Effector CD8-positive, alpha-beta T cell (primary cell): ENCODE results near the gene DENND1B.
"Not testable (repeated sequence)": the region's sequence is repeated elsewhere in the genome, so short reads cannot be mapped to it uniquely, and the experiment has no call there.

ENCODE experiments used
- DNase-seq: peaks from one replicate; lab custom pipeline; 2025; lab: John Stamatoyannopoulos, UW

The DENND1B gene

DNA sequence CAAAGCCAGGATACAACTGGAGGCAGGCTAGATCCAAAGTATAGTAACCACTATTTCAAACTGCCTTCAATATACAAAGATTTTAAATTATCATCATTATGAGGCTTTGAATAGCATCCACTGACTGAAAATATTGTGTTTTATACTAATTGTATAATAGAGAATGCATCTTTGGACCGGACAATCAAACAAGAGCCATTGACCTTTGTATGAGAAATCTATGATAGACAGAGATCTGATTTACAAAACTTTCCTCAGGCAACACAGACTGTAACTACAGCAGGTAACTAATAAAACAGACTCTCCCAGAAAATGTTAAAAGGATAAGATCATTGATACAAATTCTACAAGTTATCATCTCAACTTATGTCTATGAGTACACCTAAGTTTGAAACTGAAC lies 152.9 kb downstream of the DENND1B start:
- no peak for DNase-seq

- no peak for DNase-seq
These were observed 153.5 kb downstream of the DENND1B start for GRCh38 chr1:197621761-197622160.

DNA sequence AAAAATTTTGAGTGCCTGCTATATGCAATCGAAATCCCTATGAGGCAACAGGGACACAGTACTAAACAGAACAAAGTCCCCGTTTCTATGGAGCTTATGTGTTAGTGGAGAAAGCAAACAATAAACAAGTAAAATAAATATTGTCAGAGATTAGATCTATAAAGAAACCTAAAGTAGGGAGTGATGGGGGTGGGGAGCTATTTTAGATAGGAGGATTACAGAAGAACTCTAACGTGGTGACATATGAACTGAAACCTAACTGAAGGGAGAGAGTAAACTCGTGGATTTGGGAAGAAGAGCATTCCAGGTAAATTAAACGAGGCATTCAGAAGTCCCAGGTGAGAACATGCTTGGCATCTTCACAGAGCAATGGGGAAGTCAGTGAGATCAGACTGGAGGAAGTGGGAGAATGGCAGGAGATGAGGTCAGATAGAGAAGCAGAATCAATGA lies 154.5 kb downstream of the DENND1B start:
- DNase-seq: no peak

DNA sequence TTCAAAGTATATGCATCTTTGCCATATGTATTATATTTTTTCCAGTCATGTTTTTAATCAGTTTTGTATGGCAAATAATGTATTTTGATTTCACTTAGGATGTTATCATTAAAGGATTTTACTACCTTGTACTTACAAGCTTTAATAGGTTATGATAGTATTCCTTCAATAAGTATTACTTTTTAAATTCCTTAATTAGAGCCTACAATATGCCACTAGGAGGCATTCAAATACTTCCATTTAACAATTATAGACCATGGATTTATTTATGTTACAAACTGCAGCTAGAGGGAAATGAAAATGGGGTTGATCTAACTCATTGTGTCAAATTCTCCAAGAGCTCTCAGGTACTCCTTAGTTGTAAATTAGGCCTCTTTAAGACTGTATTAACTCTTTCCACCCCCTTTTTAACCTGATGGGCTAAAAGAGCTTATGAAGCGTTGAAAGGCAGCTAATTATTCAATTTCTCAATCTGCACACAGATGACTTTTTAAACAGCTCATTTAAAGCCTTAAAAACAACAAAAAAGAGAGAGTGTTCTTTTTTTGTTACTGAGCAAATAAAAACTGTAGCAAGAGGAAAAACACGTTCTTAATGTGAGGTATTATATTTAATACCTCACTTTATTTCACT lies 156.2 kb downstream of the DENND1B start:
- DNase-seq: no peak

- DNase-seq: no peak
These were observed 157.2 kb downstream of the DENND1B start for GRCh38 chr1:197618061-197618460.

GRCh38 chr1:197615693-197616011 lies 159.6 kb downstream of the DENND1B start:
- DNase-seq: no peak

- DNase-seq: no peak
These were observed 160.2 kb downstream of the DENND1B start for GRCh38 chr1:197614916-197615692.

DNA sequence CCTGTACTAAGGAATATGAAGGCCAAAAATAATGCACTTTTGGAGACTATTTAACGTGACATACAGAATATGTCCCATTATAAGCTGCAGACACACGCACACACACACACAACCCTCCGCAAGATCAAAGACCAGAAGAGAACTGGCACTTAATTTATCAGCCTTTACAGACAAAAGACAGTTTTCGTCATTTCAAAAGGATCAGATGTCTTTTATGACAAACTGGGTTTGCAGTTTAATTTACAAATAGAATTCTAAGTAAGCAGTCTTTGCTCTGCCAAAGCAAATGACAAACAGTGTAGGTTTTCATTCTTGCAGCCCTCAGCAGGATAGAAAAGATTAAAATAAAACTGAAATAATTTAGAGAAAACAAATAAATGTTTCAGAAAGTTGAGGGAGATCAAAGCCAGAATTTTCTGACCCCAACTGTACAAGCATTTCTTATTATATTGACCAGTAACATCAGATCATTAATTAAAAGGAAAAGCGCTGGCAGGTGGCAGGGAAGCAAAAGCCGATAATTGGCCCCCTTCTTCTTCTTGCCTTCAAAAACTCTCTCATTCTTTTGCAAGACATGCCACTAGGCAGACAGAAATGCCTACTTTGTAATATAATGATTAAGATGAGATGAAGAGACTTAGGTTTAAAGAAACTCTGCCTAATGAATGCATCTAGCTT lies 169.0 kb downstream of the DENND1B start:
- DNase-seq: no peak

DNA sequence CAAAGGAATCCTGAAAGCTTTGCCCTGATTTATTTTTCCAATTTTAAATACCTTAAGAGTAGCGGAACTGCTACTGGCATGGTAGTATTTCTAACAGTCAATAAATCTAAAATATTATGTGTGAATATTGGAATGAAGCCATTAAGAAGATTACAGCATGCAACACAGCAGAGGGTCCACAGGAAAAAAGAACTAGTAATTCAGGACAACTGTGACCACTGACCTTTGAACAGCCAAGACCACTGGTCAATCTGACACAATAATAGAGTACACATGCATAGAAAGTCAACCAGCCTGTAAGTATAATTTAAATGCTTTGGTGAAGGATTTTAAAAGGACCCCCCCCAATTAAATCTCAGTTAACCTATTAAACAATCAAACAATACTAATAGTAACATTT lies 171.0 kb downstream of the DENND1B start:
- no peak for DNase-seq

GRCh38 chr1:197600751-197601150 lies 174.5 kb downstream of the DENND1B start:
- no peak for DNase-seq

- DNase-seq: no peak
These were observed 175.5 kb downstream of the DENND1B start for GRCh38 chr1:197599789-197600188.

GRCh38 chr1:197598935-197599334 lies 176.3 kb downstream of the DENND1B start:
- DNase-seq: no peak

DNA sequence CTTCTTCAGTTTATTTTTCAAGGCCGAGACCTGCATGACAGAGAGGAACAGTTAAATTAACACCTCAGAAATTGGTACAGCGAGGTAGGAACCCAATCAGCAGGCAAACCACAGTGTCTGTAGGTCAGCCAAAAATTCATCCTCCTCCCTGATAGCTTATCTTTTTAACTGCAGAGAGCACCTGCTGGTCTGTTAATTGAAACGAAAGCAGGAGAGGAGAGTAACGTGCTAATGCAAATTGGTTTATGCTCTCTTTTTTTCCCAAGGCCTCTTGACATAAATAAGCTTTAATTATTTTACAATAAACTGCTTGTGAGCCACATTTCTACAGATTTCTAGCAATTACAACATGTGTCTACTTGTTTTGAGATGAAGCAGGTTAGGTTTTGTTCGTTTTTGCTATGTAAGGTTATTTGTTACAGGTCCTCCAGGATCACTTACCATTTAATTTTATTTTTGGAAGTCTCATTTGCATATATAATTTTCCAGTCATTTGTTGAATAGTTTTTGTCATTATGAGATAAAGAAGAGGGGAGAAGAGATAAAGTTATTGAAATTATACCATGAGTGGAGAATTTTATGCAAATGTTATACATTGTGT lies 179.9 kb downstream of the DENND1B start:
- no peak for DNase-seq

GRCh38 chr1:197590687-197591086 lies 184.6 kb downstream of the DENND1B start:
- no peak for DNase-seq

DNA sequence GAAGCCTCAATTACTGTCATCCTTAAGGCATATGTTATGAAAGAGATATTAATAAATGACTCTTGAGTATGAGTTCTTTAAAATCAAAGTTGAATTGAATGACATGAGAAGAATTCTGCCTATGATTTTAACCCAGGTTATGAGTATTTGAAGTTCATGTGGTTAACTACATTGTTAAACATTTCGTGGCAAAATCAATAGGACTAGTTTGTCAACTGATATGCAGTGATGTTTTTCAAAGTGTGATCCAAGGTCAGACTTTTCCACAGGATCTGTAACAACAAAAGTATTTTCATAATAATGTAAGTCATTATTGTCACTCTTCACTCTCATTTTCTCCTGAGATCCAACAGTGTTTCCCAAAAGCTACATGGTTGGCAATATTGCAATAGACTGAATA lies 189.5 kb downstream of the DENND1B start:
- DNase-seq: no peak

DNA sequence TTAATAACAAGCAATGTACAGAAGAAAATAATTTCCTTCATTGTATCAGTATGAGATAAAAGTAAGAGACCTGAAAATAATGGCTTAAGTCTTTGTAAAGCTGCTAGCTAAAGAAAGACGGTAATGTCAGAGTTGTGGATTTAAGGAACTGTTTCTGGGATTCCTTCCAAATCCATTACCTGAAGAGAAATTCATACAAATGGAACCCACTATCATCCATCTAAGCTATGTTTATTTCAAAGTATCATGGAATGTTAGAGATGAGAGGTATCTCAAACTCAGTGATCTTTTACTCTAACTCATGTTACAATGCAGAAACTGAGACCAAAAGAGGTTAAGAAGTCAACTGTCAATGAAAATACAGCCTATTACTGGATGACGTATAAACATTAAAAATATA lies 197.7 kb downstream of the DENND1B start:
- DNase-seq: no peak

DNA sequence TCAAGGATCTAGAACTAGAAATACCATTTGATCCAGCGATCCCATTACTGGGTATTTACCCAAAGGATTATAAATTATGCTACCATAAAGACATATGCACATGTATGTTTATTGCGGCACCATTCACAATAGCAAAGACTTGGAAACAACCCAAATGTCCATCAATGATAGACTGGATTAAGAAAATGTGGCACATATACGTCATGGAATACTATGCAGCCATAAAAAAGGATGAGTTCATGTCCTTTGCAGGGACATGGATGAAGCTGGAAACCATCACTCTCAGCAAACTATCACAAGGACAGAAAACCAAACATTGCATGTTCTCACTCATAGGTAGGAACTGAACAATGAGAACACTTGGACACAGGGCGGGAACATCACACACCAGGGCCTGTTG lies 199.7 kb downstream of the DENND1B start:
- DNase-seq: not testable (repeated sequence)

DNA sequence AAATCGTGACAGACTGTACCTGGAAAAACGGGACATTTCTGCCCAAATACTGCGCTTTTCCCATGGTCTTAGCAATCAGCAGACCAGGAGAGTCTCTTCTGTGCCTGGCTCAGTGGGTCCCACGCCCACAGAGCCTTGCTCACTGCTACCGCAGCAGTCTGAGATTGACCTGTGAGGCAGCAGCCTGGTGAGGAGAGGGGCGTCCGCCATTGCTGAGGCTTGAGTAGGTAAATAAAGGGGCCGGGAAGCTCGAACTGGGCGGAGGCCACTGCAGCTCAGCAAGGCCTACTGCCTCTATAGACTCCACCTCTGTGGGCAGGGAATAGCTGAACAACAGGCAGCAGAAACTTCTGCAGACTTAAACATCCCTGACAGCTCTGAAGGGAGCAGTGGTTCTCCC lies 203.1 kb downstream of the DENND1B start:
- DNase-seq: no peak

DNA sequence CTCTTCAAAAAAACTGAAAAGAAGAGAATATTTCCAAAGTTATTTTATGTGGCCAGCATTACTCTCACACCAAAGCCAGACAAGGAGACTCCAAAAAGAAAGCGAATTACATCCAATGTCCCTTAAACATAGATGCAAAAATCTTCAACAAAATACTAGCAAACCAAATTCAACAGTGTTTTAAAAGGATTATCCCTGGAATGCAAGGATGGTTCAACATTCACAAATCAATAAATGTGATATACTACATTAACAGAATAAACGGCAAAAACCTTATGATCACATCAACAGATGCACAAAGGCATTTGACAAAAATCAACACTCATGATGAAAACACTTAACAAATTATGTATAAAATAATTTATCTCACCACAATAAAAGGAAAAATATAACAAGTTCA lies 207.8 kb downstream of the DENND1B start:
- DNase-seq: no peak

GRCh38 chr1:197561041-197561440 lies 214.2 kb downstream of the DENND1B start:
- no peak for DNase-seq

GRCh38 chr1:197559655-197560054 lies 215.6 kb downstream of the DENND1B start:
- no peak for DNase-seq

DNA sequence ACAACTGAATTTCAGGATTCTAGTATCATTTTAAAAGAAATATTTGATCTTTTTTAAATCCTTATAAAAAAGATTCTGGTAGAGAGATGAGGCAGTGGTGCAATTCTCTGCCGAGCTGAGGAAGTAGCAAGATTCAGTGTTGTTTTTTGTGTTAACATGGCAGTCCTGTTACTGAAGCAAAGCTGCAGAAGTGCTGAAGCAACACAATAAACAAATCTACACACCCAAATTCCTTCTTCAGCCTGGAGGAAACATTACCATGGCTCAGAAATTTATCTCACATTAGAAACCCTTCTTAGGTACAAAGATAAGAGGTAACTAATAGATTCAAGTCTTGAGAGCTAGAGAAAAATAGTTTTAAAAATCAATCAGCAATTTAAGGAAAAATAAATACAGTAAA lies 216.0 kb downstream of the DENND1B start:
- no peak for DNase-seq

DNA sequence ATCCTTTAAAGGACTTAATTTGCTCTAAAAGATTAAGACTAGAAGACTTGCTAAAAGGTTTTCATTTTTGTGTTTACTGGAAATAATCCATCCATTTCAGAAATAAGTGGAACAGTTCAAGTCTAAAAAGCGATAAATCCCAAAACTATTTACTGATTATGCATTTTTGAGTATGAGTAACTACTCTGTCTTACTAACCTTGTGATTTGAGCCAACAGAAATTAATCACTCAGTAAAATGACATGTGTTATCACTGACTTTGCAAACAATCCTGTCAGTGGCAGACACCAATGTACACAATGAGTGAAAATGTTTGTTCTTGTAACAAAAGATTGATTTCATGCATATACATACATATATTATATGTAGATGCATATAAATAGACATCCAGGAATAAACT lies 218.0 kb downstream of the DENND1B start:
- DNase-seq: no peak
